K562 (cell line): ENCODE data around the gene TNFRSF13B. TPM values are rescaled to one million over a fixed set of nuclear protein-coding genes. Genes with fewer than 3 reads are reported as not detected.
A peak's percentile ranks its signal among the peaks of the same experiment; 100 is the strongest.

ENCODE experiments used
- ATAC-seq: fragments of 200-7000 bp; cut with Tn5 transposase; 3 replicates; pipeline ENCODE4 v1.9.1; 2020; ENCODE audit warnings: moderate library complexity
- BruUV-seq: library from RNA; stranded (reverse); fragments of 400-500 nt; replicated peaks from 2 replicates; lab custom pipeline; 2021; lab: Mats Ljungman, UMichigan
- CTCF ChIA-PET: fragments of 300-600 bp; formaldehyde crosslinking; extraction: SDS; loops from one replicate; lab custom pipeline; 2021; ENCODE audit warnings: low intra/inter-chr PET ratio; lab: Yijun Ruan, JAX
- POLR2A ChIA-PET: fragments of 300-600, 350-650 bp; sonication (Branson Sonifier 250); formaldehyde crosslinking; extraction: SDS; loops from one replicate; lab custom pipeline; 2021; ENCODE audit warnings: antibody characterized with exemption, inconsistent platforms; lab: Yijun Ruan, JAX
- DNase-seq, 4 experiments: peaks; one replicate each; pipeline versions ENCODE4 v3.0.0 to v3.0.0-alpha.2; 2011 to 2018; ENCODE audit warnings: low spot score in 3 of 4, mixed read lengths in 3 of 4; ENCODE audit errors: extremely low read depth in 1 of 4
- FAIRE-seq: peaks from 2 replicates; lab custom pipeline; 2011; peaks lifted over from hg19 to GRCh38; lab: Jason Lieb, UNC
- H2AFZ ChIP-seq: 2 replicates; pipeline ENCODE4 v1.6.0; 2011; ENCODE audit warnings: low read depth, low read length, control low read depth, inconsistent platforms
- H3K27ac ChIP-seq: fragments of 200-600 bp; 3 replicates; pipeline ENCODE4 v1.8.0; 2011; ENCODE audit warnings: low read depth, mild to moderate bottlenecking, control low read depth, inconsistent platforms, low read length, moderate library complexity, mixed read lengths; ENCODE audit errors: extremely low read depth
- H3K27me3 ChIP-seq, 2 experiments: fragments of 300-600 bp in 1 of 2; 2 replicates in 1 of 2; 3 replicates in 1 of 2; pipeline versions ENCODE4 v1.6.0 to v1.8.0; 2011; ENCODE audit warnings: inconsistent platforms in 2 of 2, low read length in 2 of 2, mild to moderate bottlenecking in 1 of 2, mixed read lengths in 1 of 2, moderate library complexity in 1 of 2; ENCODE audit not compliant: control insufficient read depth in 2 of 2, insufficient read depth in 2 of 2
- H3K36me3 ChIP-seq: fragments of 300-600 bp; 3 replicates; pipeline ENCODE4 v1.8.0; 2011; ENCODE audit warnings: mild to moderate bottlenecking, low read length, inconsistent platforms; ENCODE audit not compliant: control insufficient read depth, insufficient read depth
- H3K4me1 ChIP-seq, 2 experiments: fragments of 200-600 bp in 1 of 2; replicated peaks in 1 of 2; 2 replicates in 1 of 2; 3 replicates in 1 of 2; pipeline versions ENCODE4 v1.5.1 to v1.8.0; 2011; ENCODE audit warnings: inconsistent platforms in 2 of 2, low read length in 2 of 2, mild to moderate bottlenecking in 1 of 2, mixed read lengths in 1 of 2, moderate library complexity in 1 of 2; ENCODE audit not compliant: control insufficient read depth in 2 of 2, insufficient read depth in 2 of 2
- H3K4me2 ChIP-seq: 2 replicates; pipeline ENCODE4 v1.6.1; 2011; ENCODE audit warnings: low read length, control low read depth, inconsistent platforms, mixed read lengths; ENCODE audit not compliant: insufficient read depth
- H3K4me3 ChIP-seq: fragments of 200-600 bp; sonication (generic), shearing (Covaris generic); 2 replicates; pipeline ENCODE4 v1.5.1; 2016; ENCODE audit warnings: control low read depth, inconsistent platforms
- H3K79me2 ChIP-seq: fragments of 200-600 bp; 3 replicates; pipeline ENCODE4 v1.8.0; 2011; ENCODE audit warnings: low read length, inconsistent platforms; ENCODE audit not compliant: control insufficient read depth, insufficient read depth
- H3K9ac ChIP-seq, 2 experiments: 2 replicates each; pipeline versions ENCODE4 v1.6.0 to v1.6.1; 2011; ENCODE audit warnings: low read depth in 2 of 2, low read length in 2 of 2, control low read depth in 1 of 2, inconsistent platforms in 1 of 2, mild to moderate bottlenecking in 1 of 2, mixed read lengths in 1 of 2; ENCODE audit not compliant: insufficient read depth in 1 of 2
- H3K9me1 ChIP-seq: one replicate; pipeline ENCODE4 v1.6.0; 2011; ENCODE audit warnings: inconsistent platforms, mild to moderate bottlenecking, low read length, moderate library complexity; ENCODE audit not compliant: control insufficient read depth, insufficient read depth
- H3K9me3 ChIP-seq: replicated peaks from 2 replicates; pipeline ENCODE4 v1.5.1; 2011; ENCODE audit warnings: low read depth, low read length, inconsistent platforms; ENCODE audit not compliant: control insufficient read depth, insufficient read depth
- H4K20me1 ChIP-seq: replicated peaks from 2 replicates; pipeline ENCODE4 v1.6.1; 2011; ENCODE audit warnings: low read length, inconsistent platforms, mixed read lengths; ENCODE audit not compliant: control insufficient read depth, insufficient read depth
- CBFA2T3 ChIP-seq: fragments of 450-650 bp; IDR thresholded peaks from 2 replicates; pipeline ENCODE4 v1.6.1; 2017
- WGBS: fragments of 100-300 bp; shearing (Covaris generic); methylation state at CpG from one replicate; pipeline ENCODE4 v1.1.6; 2016; ENCODE audit warnings: low coverage, mixed read lengths; ENCODE audit not compliant: insufficient coverage; ENCODE audit errors: missing lambda C conversion rate; 5-methylcytosine and 5-hydroxymethylcytosine counted together
- in situ Hi-C: fragments of 300-500 bp; cut with MboI; formaldehyde crosslinking; loops from 4 replicates; pipeline ENCODE4 v1.15.0; 2018; ENCODE audit warnings: inconsistent platforms, mixed read lengths
- intact Hi-C: fragments of 100-400 bp; cut with micrococcal nuclease; formaldehyde crosslinking; loops from 2 replicates; pipeline ENCODE4 v1.14.2; 2022
- polyA plus RNA-seq, 8 experiments: library from polyadenylated mRNA; depleted of rRNA in 4 of 8; stranded (reverse) in 5 of 8; unstranded in 3 of 8; fragments of >200 nt; fragmentation: Nextera tagmentation in 2 of 8; fragmentation: Illumina TruSeq in 1 of 8; extraction: Ambion mirVana in 2 of 8; extraction: Trizol in 1 of 8; gene quantifications; 2 replicates each; pipeline versions ENCODE4 v1.2.1 to v1.2.3, GENCODE V29; 2011 to 2014; ENCODE audit warnings: inconsistent platforms in 1 of 8, missing spikeins in 1 of 8
- total RNA-seq, 7 experiments: library from RNA; depleted of rRNA in 6 of 7; stranded (reverse); fragments of >200 nt in 6 of 7; fragmentation: Illumina TruSeq in 2 of 7; extraction: Trizol in 2 of 7; gene quantifications; 2 replicates each; pipeline versions ENCODE4 v1.2.1 to v1.2.3, GENCODE V29; 2011 to 2021; ENCODE audit warnings: low replicate concordance in 1 of 7
- TF ChIP-seq, protein P1 (sequence below): fragments of 250-450 bp; sonication (Bioruptor Pico); IDR thresholded peaks from 2 replicates; pipeline ENCODE4 v1.5.0; 2020; ENCODE audit warnings: mild to moderate bottlenecking, borderline replicate concordance

Gene TNFRSF13B
- total and polyA plus RNA-seq, 9 of the 15 experiments (the other 6 are each of a cell fraction or from before 2014, with no cell fraction given), result not detected

- CTCF ChIA-PET, result no interaction called here
- Histone ChIP-seq H3K9ac (peak overlapping the region in 1 of 2 experiments; percentile 35; a peak in 1 of 4 replicates), H3K4me1 (no peaks in the 10 kb centered on the region; a peak in 1 of 5 replicates)
Observed at GRCh38 chr17:16980813-16981731, 9.2 kb upstream of the TNFRSF13B start.

More at GRCh38 chr17:16980813-16981731, 9.2 kb upstream of the TNFRSF13B start:
- Histone ChIP-seq H3K27ac (no peak overlapping the region), H3K27me3 (peaks cover 28 to 51% of the 10 kb centered on the region in 2 experiments), H3K79me2 (no peaks in the 10 kb centered on the region), H3K36me3 (no peaks in the 10 kb centered on the region), H4K20me1 (no peaks in the 10 kb centered on the region; the same call in 1 of the 2 replicates), H3K9me3 (no peaks in the 10 kb centered on the region), H2AFZ (no peak overlapping the region), H3K4me2 (no peak overlapping the region), H3K4me3 (no peak overlapping the region), H3K9me1 (no peaks in the 10 kb centered on the region)
- intact Hi-C loops, result no loop called here
- no TSS peak for BruUV-seq
- DNase-seq (no peak), ATAC-seq (no peak), FAIRE-seq (no peak)
- POLR2A ChIA-PET, result no interaction called here
- TF ChIP-seq CBFA2T3, result peak; percentile 25; the same call in 1 of the 2 replicates
- TF ChIP-seq, protein P1, sequence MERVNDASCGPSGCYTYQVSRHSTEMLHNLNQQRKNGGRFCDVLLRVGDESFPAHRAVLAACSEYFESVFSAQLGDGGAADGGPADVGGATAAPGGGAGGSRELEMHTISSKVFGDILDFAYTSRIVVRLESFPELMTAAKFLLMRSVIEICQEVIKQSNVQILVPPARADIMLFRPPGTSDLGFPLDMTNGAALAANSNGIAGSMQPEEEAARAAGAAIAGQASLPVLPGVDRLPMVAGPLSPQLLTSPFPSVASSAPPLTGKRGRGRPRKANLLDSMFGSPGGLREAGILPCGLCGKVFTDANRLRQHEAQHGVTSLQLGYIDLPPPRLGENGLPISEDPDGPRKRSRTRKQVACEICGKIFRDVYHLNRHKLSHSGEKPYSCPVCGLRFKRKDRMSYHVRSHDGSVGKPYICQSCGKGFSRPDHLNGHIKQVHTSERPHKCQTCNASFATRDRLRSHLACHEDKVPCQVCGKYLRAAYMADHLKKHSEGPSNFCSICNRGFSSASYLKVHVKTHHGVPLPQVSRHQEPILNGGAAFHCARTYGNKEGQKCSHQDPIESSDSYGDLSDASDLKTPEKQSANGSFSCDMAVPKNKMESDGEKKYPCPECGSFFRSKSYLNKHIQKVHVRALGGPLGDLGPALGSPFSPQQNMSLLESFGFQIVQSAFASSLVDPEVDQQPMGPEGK (CRISPR knock-in tag), result no peak
- 1% methylated on average over 19 of the region's 26 CpGs for WGBS
- in situ Hi-C loops, result loop anchor here (25.0 kb wide), 1 partner anchor 656 kb away; no protein-coding TSS in a partner anchor
